Testis (tissue), 5 donors: ENCODE data around the gene ADD1. TPM values are rescaled to one million over a fixed set of nuclear protein-coding genes. Genes with fewer than 3 reads are reported as not detected.
A peak's percentile ranks its signal among the peaks of the same experiment; 100 is the strongest.

ENCODE experiments used
- DNase-seq: peaks from one replicate; pipeline ENCODE4 v3.0.0-alpha.2; 2019
- H3K27ac ChIP-seq, 2 donors: fragments of 200-600 bp; sonication (generic); one replicate each; pipeline ENCODE4 v1.5.1; 2019
- H3K27me3 ChIP-seq: fragments of 200-600 bp; sonication (generic); one replicate; pipeline ENCODE4 v1.5.1; 2019
- H3K36me3 ChIP-seq: fragments of 200-600 bp; sonication (generic); one replicate; pipeline ENCODE4 v1.5.1; 2017; ENCODE audit warnings: low read depth; ENCODE audit errors: missing control alignments
- H3K4me1 ChIP-seq: fragments of 200-600 bp; sonication (generic); one replicate; pipeline ENCODE4 v1.5.1; 2019
- H3K4me3 ChIP-seq, 2 donors: fragments of 200-600 bp; sonication (generic); one replicate each; pipeline ENCODE4 v1.5.1; 2017 to 2019
- H3K9me3 ChIP-seq: fragments of 200-600 bp; sonication (generic); one replicate; pipeline ENCODE4 v1.5.1; 2017
- POLR2A ChIP-seq: fragments of 450-650 bp; IDR thresholded peaks from one replicate; pipeline ENCODE4 v1.6.1; 2017; ENCODE audit warnings: antibody characterized with exemption, mild to moderate bottlenecking, moderate library complexity
- WGBS, 2 donors: methylation state at CpG; one replicate each; pipeline ENCODE4 v1.1.5; 2018; 5-methylcytosine and 5-hydroxymethylcytosine counted together
- intact Hi-C: fragments of 100-400 bp; cut with DNase I; formaldehyde crosslinking; loops from one replicate; pipeline ENCODE4 v1.15.1; 2023; ENCODE audit warnings: low total_unique reads
- long read RNA-seq, 2 donors: transcript quantifications; one replicate each; lab custom pipeline, GENCODE V29; 2026
- polyA plus RNA-seq: library from polyadenylated mRNA; stranded (reverse); fragments of 350-450 nt; fragmentation: Illumina TruSeq; extraction: RNeasy Lipid Tissue Mini Kit (QIAGEN cat#74804); gene quantifications from one replicate; pipeline ENCODE4 v1.2.3, GENCODE V29; 2014; ENCODE audit warnings: low read depth, low replicate concordance; ENCODE audit not compliant: insufficient read depth
- total RNA-seq, 2 donors: library from RNA; depleted of rRNA; stranded (reverse); fragments of >200 nt; gene quantifications; one replicate each; pipeline ENCODE4 v1.2.3, GENCODE V29; 2016
- TF ChIP-seq, protein P1 (sequence below), 3 experiments: fragments of 450-650 bp in 2 of 3; fragments of 200-600 bp in 1 of 3; sonication (generic) in 1 of 3; IDR thresholded peaks; one replicate each; pipeline ENCODE4 v1.5.1; 2016 to 2019; ENCODE audit warnings: antibody characterized with exemption in 3 of 3, mild to moderate bottlenecking in 2 of 3, moderate library complexity in 1 of 3

ADD1 gene, protein sequence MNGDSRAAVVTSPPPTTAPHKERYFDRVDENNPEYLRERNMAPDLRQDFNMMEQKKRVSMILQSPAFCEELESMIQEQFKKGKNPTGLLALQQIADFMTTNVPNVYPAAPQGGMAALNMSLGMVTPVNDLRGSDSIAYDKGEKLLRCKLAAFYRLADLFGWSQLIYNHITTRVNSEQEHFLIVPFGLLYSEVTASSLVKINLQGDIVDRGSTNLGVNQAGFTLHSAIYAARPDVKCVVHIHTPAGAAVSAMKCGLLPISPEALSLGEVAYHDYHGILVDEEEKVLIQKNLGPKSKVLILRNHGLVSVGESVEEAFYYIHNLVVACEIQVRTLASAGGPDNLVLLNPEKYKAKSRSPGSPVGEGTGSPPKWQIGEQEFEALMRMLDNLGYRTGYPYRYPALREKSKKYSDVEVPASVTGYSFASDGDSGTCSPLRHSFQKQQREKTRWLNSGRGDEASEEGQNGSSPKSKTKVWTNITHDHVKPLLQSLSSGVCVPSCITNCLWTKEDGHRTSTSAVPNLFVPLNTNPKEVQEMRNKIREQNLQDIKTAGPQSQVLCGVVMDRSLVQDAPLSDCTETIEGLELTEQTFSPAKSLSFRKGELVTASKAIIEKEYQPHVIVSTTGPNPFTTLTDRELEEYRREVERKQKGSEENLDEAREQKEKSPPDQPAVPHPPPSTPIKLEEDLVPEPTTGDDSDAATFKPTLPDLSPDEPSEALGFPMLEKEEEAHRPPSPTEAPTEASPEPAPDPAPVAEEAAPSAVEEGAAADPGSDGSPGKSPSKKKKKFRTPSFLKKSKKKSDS
- total RNA-seq: 100 to 1,000 TPM; 318 to 355 TPM
- 233 TPM for polyA plus RNA-seq
- long read RNA-seq, donor 1, full-length matches to known transcripts: 16 of 87 reads
- long read RNA-seq, donor 1, partial matches to known transcripts: 46 of 87 reads
- long read RNA-seq, donor 1, other reads (novel, unspliced or antisense): 25 of 87 reads
- long read RNA-seq, donor 2, full-length matches to known transcripts: 10 of 57 reads
- long read RNA-seq, donor 2, partial matches to known transcripts: 32 of 57 reads
- long read RNA-seq, donor 2, other reads (novel, unspliced or antisense): 15 of 57 reads

- peaks cover 17% of the 10 kb centered on the region for H3K4me1 ChIP-seq
- H3K27me3 ChIP-seq: no peaks in the 10 kb centered on the region
- peak; percentile 75 for TF ChIP-seq POLR2A
- TF ChIP-seq, protein P1, sequence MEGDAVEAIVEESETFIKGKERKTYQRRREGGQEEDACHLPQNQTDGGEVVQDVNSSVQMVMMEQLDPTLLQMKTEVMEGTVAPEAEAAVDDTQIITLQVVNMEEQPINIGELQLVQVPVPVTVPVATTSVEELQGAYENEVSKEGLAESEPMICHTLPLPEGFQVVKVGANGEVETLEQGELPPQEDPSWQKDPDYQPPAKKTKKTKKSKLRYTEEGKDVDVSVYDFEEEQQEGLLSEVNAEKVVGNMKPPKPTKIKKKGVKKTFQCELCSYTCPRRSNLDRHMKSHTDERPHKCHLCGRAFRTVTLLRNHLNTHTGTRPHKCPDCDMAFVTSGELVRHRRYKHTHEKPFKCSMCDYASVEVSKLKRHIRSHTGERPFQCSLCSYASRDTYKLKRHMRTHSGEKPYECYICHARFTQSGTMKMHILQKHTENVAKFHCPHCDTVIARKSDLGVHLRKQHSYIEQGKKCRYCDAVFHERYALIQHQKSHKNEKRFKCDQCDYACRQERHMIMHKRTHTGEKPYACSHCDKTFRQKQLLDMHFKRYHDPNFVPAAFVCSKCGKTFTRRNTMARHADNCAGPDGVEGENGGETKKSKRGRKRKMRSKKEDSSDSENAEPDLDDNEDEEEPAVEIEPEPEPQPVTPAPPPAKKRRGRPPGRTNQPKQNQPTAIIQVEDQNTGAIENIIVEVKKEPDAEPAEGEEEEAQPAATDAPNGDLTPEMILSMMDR (IDR thresholded peaks at IDR 0.05): no peak
- H3K27ac ChIP-seq: peak within 1 kb of the TSS; percentile 83 to 89
- WGBS, 2 donors: 0 to 2% methylated on average over 13 to 24 of the region's 65 CpGs
- DNase-seq: peak; percentile 91
- no peaks in the 10 kb centered on the region for H3K36me3 ChIP-seq
- H3K4me3 ChIP-seq: peak within 1 kb of the TSS; percentile 76 to 83
- intact Hi-C loops: no loop called here
- no peaks in the 10 kb centered on the region for H3K9me3 ChIP-seq
Observed at GRCh38 chr4:2843263-2843940, at the start of gene ADD1. Gene ADD1 (plus strand): TSS chr4:2843844. CDS start chr4:2875916, 32,072 bp downstream.

GRCh38 chr4:2794486-2795299 lies 49.0 kb upstream of the ADD1 start:
- DNase-seq: peak; percentile 63
- TF ChIP-seq, protein P1 (IDR thresholded peaks at IDR 0.05): no peak
- TF ChIP-seq POLR2A: no peak
- Histone ChIP-seq H3K27me3 (no peaks in the 10 kb centered on the region), H3K4me1 (peaks cover 74% of the 10 kb centered on the region), H3K4me3 (no peak overlapping the region), H3K27ac (peak overlapping the region; percentile 39 to 80), H3K9me3 (no peaks in the 10 kb centered on the region), H3K36me3 (no peaks in the 10 kb centered on the region)
- intact Hi-C loops: no loop called here
- 50 to 68% methylated on average over 4 to 11 of the region's 11 CpGs for WGBS, 2 donors

- Histone ChIP-seq H3K4me1 (peaks cover 81% of the 10 kb centered on the region), H3K27ac (peak overlapping the region; percentile 34 to 80), H3K4me3 (no peak overlapping the region), H3K9me3 (no peaks in the 10 kb centered on the region), H3K36me3 (no peaks in the 10 kb centered on the region), H3K27me3 (no peaks in the 10 kb centered on the region)
- no peak for DNase-seq
- TF ChIP-seq POLR2A: no peak
- TF ChIP-seq, protein P1 (IDR thresholded peaks at IDR 0.05): no peak
- 86 to 90% methylated on average over 13 to 17 of the region's 17 CpGs for WGBS, 2 donors
- intact Hi-C loops: no loop called here
Observed at GRCh38 chr4:2795300-2795892, 48.2 kb upstream of the ADD1 start.
